ENCODE data around the gene COPB1.

Gene COPB1

DNA sequence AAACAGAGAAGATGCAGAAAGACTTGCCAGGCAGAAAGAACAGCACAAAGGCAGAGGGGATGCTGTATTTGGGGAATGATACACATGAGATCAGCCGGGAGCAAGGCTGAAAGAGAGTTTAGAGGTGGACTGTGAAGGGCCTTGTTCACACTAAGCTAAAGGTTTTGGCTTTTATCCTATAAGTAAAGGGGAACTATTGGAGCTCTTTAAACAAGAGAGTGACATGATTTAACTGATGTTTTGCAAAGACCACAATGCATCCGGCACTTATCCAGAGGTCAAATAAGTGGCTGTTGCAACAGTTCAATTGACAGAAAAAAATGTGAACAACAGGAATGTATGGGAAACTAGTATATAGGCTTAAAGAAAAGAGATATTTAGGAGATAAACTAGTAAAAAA lies 76.0 kb downstream of the COPB1 start:
- no peak for DNase-seq (ENCODE audit: low read depth)

DNA sequence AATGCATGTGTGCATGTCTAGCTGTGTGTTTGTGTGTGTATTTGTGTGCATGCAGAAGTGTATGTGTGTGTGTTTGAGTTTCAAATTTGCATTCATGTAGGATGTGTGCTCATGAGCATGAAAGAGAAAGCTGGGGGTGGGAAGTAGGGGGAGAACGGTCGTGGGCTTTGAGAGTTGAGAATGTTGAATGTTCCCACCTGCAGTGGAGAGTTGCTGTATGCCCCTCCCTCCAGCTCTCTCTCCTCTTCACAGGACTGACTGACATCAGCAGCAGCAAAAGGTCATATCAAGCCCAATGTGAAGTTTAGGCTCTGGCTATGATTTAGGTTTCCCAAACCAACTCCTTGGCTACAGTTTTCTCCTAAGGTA lies 76.8 kb downstream of the COPB1 start:
- no peak for DNase-seq (ENCODE audit: low read depth)

DNA sequence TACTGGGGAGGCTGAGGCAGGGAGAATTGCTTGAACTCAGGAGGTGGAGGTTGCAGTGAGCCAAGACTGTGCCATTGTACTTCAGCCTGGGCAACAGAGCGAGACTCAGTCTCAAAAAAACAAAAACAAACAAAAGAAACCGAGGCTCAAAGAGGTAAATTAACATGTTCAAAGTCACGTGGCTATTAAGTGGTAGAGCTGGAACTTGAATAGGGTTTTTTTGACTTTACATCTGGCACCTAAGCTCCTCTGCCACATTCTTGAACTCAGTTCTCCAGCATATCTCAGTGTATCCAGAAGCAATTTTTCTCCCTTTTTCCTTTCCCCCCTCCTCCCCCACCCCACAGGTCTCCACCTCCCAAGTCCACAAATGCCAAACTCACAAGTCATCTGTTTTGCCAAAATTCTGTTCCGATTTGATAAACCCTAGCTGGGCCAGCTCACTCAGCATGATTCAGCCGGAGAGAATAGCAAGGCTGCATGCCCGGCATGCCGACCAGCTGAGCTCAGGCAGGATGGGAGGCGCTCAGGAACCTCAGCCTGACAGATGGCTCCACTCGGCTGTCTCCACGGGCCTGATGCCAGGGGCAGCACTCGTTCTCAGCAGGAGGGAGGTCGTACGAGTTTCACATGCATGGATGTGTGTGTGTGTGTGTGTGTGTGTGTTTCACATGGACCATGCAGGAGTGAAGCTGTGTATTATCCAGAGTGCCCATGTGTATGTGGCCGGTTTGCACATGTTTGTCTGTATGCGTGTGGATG lies 77.4 kb downstream of the COPB1 start:
- DNase-seq (ENCODE audit: low read depth): peak; percentile 99

DNA sequence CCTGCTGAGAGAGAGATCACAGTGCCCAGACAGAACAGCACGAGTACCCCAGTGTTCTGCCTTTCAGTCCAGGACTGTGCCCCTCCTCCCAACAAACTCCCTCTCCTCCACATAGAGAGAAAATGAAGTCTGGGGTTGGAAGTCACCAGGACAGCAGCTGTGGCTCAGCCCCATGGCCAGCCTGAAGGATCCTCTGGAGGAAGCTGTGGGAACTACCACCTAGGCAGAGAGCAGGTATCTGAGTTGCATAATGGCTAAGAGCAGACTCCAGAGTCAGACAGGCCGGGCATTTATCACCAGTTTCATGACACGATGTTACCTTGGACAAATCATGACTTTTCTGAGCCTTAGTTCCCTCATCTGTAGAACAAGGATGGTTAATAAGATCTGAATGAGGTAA lies 79.4 kb downstream of the COPB1 start:
- DNase-seq (ENCODE audit: low read depth): no peak

DNA sequence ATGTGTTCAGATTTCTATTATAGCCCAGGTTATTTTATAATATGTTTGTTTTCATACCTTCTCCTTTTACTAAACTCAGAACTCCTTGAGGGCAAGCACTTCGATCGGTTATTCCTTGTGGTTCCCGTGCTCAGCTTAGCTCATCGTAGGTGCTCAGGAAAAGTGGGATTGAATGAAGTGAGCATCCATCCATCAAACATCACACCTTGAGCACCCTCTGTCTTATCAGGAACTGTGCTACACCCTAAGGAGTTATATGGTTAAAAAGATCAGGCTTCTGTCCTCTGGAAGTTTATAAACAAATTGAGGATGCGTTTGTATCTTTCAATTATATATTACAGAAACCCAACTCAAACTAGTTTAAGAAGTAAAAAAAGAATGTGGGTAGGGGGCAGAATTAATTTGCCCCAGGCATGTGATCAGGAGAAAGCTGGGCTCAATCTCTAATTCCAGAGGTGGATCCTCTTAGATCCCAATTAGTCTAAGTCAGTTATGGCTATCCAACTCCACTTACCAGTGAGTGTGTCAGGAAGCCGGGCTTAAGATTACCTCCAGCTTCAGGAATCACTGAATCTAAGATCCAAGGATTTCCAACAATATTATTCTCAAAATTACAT lies 80.7 kb downstream of the COPB1 start:
- no peak for DNase-seq (ENCODE audit: low read depth)

DNA sequence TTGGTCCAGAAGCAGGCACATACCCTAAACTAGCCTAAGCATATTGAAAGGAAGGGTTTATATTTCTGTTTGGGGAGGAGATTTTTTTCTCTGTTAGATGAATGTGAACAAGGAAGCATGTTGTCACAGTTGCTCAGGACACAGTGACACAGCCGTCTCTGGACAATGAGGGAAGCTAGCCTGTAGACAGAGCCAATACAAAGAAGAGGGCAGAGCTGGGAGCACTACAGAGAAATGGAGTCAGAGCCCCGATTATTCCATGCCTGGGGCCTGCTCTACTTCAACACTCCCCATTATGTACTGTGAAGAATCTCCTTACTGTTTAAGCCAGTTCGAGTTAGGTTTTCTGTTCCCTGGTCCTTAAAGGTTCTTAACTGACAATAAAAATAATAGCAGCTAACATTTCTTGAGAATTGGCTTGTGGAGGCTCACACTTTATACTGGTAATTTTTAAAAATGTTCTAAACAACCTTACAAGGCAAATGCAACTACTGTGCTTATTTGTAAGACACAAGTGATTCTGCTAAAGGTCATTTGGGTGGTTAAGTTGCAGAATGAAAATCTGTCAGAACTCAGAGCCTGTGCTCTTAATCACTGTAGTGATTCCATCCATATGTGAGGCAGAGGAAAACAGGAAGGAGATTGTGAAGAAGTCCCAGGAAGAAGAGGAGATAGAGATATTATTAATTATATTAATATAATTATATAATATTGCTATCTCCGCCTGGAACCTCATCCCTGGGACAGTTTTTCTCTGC lies 81.8 kb downstream of the COPB1 start:
- no peak for DNase-seq (ENCODE audit: low read depth)

DNA sequence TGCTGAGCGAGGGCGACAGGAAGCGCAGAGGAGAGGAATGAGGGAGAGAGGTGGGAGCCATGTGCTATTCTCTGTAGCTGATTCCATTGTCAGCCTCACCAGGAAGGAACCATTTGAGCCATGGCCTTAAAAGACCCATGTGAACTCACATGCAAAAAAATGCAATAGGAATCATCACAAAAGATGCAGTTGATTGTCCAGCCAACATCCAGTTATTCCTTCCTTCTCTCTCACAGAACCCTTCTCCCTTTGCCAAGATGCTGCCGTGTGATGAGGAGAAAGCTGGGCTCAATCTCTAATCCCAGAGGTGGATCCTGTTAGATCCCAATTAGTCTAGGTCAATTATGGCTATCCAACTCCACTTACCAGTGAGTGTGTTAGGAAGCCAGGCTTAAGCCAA lies 82.4 kb downstream of the COPB1 start:
- no peak for DNase-seq (ENCODE audit: low read depth)

DNA sequence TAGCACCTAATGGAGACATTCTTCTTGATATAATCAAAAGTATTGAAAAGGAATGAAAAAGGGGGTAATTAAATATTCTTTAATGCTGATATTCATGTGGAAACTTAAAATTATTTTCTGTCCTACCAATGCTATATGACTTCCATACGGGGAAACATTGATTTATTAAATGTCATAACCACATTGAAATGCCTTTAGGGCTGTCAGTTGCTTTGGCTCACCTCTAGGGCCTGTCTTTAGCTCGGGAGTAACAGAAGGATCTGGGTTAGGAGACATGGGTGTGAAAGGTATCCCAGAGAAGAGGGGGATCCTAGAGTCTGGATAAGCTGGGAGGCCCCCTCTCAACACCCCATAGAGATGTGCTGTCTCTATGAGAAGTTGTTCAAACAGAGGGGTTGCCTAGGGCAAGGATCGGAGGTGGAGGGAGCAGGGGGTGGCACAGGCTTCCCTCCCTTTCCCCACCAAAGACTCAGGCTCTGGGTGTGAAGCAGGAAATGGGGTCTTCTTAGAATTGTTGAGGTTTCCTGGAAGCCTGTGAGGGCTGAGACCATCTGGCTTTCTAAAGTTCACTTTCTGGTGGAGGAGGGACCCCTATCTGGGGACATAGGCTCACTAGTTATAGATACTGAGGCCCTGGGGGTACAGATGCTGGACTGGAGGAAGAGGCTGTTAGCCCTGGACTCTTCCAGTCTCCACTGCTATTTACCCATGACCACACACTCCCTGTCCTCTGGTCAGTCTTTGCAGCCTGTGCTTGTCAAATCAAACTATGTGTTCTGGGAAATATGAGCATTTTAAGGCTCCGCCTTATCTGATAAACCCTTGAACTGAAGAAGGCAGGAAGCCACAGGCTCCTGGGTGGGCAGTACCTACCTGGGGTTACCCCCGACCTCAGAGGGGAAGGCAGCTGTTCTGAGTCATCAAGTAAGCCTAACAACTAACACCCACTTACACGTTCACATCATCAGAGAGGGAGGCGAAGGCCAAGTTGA lies 84.8 kb downstream of the COPB1 start:
- DNase-seq (ENCODE audit: low read depth): no peak

DNA sequence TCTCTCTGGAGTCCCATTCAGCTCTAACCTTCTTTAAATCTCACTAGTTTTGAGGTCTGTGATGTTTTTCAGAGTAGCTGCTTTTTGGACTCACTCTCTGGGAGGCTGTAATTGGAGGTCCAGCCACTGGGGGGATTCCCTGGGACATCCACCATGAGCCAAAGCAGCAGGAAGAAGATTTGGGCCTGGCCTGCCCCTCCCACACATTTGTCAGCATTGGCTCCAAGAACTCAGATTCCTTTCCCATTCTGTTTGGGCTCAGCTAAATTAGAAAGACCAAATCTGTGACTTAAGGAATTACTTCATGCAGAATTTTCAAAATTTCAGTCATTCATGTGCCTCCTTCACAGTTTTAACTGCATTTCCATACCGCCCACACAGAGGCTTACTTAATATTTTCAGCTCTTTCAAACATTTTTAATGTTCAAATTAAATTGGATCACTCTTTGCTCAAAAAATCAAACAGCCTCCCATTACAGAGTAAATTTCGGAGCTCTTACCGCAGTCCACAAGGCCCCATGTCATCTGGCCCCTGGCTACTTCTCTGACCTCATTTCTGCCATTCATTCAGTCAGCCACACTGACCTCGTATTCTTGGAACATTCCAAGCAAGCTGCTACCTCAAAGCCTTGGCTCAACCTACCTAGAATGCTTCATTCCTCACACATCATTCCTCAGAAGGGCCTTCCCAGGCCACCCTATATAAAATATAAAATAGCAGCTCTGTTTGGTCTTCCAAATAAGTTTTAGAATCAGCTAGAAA lies 86.1 kb downstream of the COPB1 start:
- peak; percentile 46 for DNase-seq (ENCODE audit: low read depth)

DNA sequence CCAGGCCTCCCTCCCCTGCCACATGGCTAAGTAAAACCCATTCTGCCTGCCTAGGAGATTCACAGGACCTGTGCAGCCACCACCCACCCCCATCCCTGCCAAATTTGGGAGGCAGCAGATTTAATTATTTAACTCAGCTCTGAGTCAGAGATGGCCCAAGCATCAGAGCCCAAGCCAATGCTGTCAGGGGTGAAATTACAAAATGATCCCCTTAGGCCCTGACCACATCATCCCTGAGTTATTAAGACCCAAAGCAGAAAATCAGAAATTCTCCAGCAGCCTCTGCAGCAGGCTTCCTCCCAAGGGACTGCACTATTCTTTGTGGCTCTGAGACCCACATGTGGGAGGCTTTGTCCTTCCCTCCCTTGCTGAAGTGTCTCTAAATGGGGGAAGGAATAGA lies 87.8 kb downstream of the COPB1 start:
- peak; percentile 89 for DNase-seq (ENCODE audit: low read depth)

DNA sequence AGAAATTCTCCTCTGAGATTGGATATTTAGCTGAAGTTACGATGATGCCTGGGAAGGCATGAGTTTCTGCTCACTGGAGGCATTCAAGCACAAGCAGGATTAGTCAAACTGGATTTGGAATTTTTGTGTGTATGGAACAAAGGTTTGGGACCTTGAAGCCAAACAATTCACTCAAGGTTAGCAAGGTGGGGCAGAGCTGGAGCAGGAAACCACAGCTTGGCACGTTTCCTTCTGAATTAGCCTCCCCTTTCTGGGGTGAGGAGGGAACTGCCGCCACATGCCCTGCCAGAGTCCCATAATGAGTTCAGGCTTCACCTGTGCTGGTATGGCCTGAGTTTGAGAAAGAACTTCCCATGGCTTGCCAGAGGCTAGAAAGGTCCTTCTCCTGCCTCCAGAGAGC lies 89.7 kb downstream of the COPB1 start:
- no peak for DNase-seq (ENCODE audit: low read depth)

DNA sequence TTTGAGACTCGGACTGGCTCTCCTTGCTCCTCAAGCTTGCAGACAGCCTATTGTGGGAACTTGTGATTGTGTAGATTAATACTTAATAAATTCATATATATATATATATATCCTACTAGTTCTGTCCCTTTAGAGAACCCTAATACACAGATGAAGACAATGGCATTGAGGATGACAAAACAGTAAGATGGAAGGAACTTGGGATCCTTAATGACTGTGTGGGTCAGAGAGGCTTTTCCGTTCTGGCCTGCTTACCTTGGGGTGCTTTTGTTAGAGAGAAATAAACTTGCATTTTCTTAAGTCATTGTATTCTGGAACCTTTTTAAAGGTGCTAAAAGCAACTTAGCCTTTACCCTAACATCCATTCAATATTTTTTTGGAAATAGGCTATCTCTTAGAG lies 91.0 kb downstream of the COPB1 start:
- no peak for DNase-seq (ENCODE audit: low read depth)
